Activated CD8-positive, alpha-beta T cell treated with anti-CD3 and anti-CD28 coated beads for 36 hours (primary cell): ENCODE data around the gene GRM8. TPM values are rescaled to one million over a fixed set of nuclear protein-coding genes. Genes with fewer than 3 reads are reported as not detected.

Experiments
- ATAC-seq: fragments of 200-7000 bp; cut with Tn5 transposase; one replicate; pipeline ENCODE4 v1.10.0; 2021; ENCODE audit warnings: mild to moderate bottlenecking, moderate library complexity
- CTCF ChIA-PET: fragments of 350-600 bp; sonication (Branson Sonifier 250); formaldehyde crosslinking; loops from one replicate; lab custom pipeline; 2021; ENCODE audit warnings: antibody characterized with exemption; lab: Charles Lee
- POLR2A ChIA-PET: fragments of 350-600 bp; sonication (Branson Sonifier 250); formaldehyde crosslinking; loops from one replicate; lab custom pipeline; 2021; ENCODE audit warnings: antibody characterized with exemption; lab: Charles Lee
- DNase-seq: peaks from one replicate; pipeline ENCODE4 v3.0.0-alpha.2; 2020
- H3K27ac Mint-ChIP-seq: one replicate; pipeline ENCODE4 v1.8.0; 2021; ENCODE audit warnings: mild to moderate bottlenecking, mixed read lengths
- H3K27me3 Mint-ChIP-seq: one replicate; pipeline ENCODE4 v1.8.0; 2021; ENCODE audit warnings: mixed read lengths
- H3K36me3 Mint-ChIP-seq: one replicate; pipeline ENCODE4 v1.8.0; 2021; ENCODE audit warnings: low read depth, mixed read lengths
- H3K4me1 Mint-ChIP-seq: one replicate; pipeline ENCODE4 v1.8.0; 2021; ENCODE audit warnings: low read depth, mixed read lengths
- H3K4me3 Mint-ChIP-seq: one replicate; pipeline ENCODE4 v1.8.0; 2021; ENCODE audit warnings: mild to moderate bottlenecking, moderate library complexity, mixed read lengths
- H3K9me3 Mint-ChIP-seq: one replicate; pipeline ENCODE4 v1.8.0; 2021; ENCODE audit warnings: mixed read lengths
- intact Hi-C: fragments of 100-400 bp; cut with micrococcal nuclease; formaldehyde crosslinking; loops from one replicate; pipeline ENCODE4 v1.10.0; 2022
- total RNA-seq, 2 experiments: library from RNA; stranded (reverse); gene quantifications; one replicate each; pipeline ENCODE4 v1.2.3, GENCODE V29; 2021
- TF ChIP-seq, protein P1 (sequence below): fragments of 200-600 bp; IDR thresholded peaks from one replicate; pipeline ENCODE4 v1.8.0; 2022; ENCODE audit warnings: antibody characterized with exemption, mild to moderate bottlenecking

GRM8 gene
- total RNA-seq, 2 experiments from 2014 or later = not detected

DNA sequence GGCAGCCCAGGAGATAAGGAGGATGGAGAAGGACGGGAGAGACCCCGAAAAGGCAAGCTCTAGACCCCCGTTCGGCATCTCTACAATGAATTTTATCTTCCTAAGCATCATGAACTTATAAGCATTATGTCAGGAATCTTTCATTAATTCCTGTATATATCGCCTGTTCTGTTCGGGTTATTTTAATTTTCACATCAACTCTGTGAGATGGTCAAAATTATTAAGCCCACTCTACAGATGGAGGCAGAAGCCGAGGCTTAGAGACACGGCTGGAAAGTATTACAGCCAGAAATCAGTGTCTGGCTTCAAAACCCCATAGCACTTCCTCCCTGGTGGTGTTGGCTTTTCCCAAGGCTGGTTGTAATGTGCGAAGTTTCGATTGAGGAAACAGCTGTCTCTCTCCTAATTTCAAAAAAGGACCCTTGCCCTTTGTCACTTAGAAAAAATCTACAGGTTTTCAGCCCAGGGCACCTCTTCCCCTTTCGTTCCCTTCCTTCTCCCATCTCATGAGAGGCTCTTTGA is 1.5 kb upstream of the GRM8 start:
- intact Hi-C loops = no loop called here
- no peak overlapping the region for H3K27ac Mint-ChIP-seq
- H3K9me3 Mint-ChIP-seq = no peaks in the 10 kb centered on the region
- DNase-seq (no peak), ATAC-seq (no peak)
- H3K36me3 Mint-ChIP-seq = no peaks in the 10 kb centered on the region
- TF ChIP-seq, protein P1, sequence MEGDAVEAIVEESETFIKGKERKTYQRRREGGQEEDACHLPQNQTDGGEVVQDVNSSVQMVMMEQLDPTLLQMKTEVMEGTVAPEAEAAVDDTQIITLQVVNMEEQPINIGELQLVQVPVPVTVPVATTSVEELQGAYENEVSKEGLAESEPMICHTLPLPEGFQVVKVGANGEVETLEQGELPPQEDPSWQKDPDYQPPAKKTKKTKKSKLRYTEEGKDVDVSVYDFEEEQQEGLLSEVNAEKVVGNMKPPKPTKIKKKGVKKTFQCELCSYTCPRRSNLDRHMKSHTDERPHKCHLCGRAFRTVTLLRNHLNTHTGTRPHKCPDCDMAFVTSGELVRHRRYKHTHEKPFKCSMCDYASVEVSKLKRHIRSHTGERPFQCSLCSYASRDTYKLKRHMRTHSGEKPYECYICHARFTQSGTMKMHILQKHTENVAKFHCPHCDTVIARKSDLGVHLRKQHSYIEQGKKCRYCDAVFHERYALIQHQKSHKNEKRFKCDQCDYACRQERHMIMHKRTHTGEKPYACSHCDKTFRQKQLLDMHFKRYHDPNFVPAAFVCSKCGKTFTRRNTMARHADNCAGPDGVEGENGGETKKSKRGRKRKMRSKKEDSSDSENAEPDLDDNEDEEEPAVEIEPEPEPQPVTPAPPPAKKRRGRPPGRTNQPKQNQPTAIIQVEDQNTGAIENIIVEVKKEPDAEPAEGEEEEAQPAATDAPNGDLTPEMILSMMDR = peak; percentile 45
- ChIA-PET POLR2A (no interaction called here), CTCF (interaction anchor here (0.6 to 2.2 kb wide), 16 partner anchors 8 to 451 kb away, joined by 3 to 11 read pairs (median 4); no protein-coding TSS in a partner anchor)
- H3K4me3 Mint-ChIP-seq = peak overlapping the region; percentile 76
- peaks cover 14% of the 10 kb centered on the region for H3K4me1 Mint-ChIP-seq
- peaks cover 67% of the 10 kb centered on the region for H3K27me3 Mint-ChIP-seq

- POLR2A ChIA-PET = no interaction called here
- H3K4me3 Mint-ChIP-seq = peak overlapping the region; percentile 76
- CTCF ChIA-PET = interaction anchor here (0.6 to 3.6 kb wide), 18 partner anchors 8 to 450 kb away, joined by 3 to 12 read pairs (median 4); no protein-coding TSS in a partner anchor
- H3K27me3 Mint-ChIP-seq = peaks cover 67% of the 10 kb centered on the region
- H3K36me3 Mint-ChIP-seq = no peaks in the 10 kb centered on the region
- DNase-seq (peak; percentile 74), ATAC-seq (peak; percentile 82)
- H3K27ac Mint-ChIP-seq = no peak overlapping the region
- TF ChIP-seq, protein P1 = peak; percentile 91
- H3K4me1 Mint-ChIP-seq = peaks cover 14% of the 10 kb centered on the region
- intact Hi-C loops = no loop called here
- no peaks in the 10 kb centered on the region for H3K9me3 Mint-ChIP-seq
Measured at GRCh38 chr7:127253281-127254162, 781 bp upstream of the GRM8 start.

- Mint-ChIP-seq H3K4me3 (peak overlapping the region; percentile 71), H3K4me1 (peaks cover 13% of the 10 kb centered on the region), H3K27me3 (peaks cover 70% of the 10 kb centered on the region), H3K27ac (no peak overlapping the region), H3K36me3 (no peaks in the 10 kb centered on the region), H3K9me3 (no peaks in the 10 kb centered on the region)
- CTCF ChIA-PET = interaction anchor here (1.1 to 3.6 kb wide), 3 partner anchors 9 to 449 kb away, joined by 5 to 12 read pairs (median 6); no protein-coding TSS in a partner anchor
- TF ChIP-seq, protein P1 = no peak
- DNase-seq (no peak), ATAC-seq (no peak)
- POLR2A ChIA-PET = no interaction called here
- intact Hi-C loops = no loop called here
Measured at GRCh38 chr7:127252377-127252713, 396 bp downstream of the GRM8 start.

DNA sequence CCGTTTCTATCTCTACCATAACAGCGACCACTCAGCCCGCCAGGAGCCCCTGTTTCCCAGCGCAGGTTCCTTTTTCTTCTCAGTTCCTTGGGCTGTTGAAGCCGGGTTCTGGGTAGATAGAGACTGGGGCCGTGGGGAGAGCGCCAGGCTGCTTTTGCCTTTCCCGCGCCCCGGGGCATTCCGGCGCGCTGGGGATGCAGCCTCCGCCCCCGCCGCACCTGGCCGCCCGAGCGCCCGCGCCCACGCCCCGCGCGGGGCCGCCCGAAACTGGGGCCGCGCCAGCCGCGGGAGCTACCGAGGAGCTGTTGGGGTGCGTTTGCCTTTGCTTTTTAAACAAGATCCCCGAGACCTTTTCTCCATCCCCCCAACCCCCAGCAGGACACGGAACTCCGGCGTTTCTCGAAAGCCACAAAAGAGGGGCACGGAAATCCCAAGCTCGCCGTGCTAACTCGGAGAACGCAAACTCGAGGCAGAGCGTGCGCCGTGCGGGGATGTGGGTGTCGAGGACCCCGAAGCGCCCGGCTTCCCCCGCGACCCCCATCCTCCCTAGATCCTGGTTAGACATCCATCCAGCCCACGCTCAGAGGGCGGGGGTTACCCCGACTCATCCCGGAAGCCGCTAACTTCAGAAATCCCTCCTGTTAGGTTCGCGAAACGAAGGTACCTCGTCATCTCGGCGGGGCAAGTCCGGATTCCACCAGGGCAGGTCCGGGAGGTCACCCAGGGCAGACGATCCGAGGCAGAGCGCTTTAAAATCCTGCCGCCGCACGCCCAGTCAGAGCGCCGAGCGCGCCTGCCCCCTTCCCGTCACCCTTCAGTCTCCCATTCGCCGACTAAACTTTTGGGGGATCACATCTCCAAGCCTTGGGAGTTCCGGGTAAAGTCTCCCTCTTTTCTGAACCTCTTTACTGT is 1.0 kb downstream of the GRM8 start:
- peak; percentile 55 for ATAC-seq
- POLR2A ChIA-PET = no interaction called here

More for the DNA sequence above, 1.0 kb downstream of the GRM8 start:
- intact Hi-C loops = no loop called here
- no peak overlapping the region for H3K27ac Mint-ChIP-seq
- H3K9me3 Mint-ChIP-seq = no peaks in the 10 kb centered on the region
- H3K4me3 Mint-ChIP-seq = peak overlapping the region; percentile 71
- TF ChIP-seq, protein P1 = no peak
- CTCF ChIA-PET = interaction anchor here (1.1 to 3.6 kb wide), 2 partner anchors 10 to 12 kb away, joined by 5 to 12 read pairs; no protein-coding TSS in a partner anchor
- DNase-seq = peak; percentile 39
- H3K4me1 Mint-ChIP-seq = peaks cover 13% of the 10 kb centered on the region
- H3K27me3 Mint-ChIP-seq = peaks cover 70% of the 10 kb centered on the region
- H3K36me3 Mint-ChIP-seq = no peaks in the 10 kb centered on the region
